HepG2 (cell line): Measurements from ENCODE around the gene PRSS21. TPM values are rescaled to one million over a fixed set of nuclear protein-coding genes. Genes with fewer than 3 reads are reported as not detected.

Experiments used
- BRD4 ChIP-seq: sonication (generic); formaldehyde crosslinking; IDR thresholded peaks from 2 replicates; pipeline ENCODE4 v1.4.0; 2020; ENCODE audit warnings: missing genetic modification reagents
- HMG20A ChIP-seq: IDR thresholded peaks from 2 replicates; pipeline ENCODE4 v1.6.1; 2016; ENCODE audit warnings: borderline replicate concordance
- HNRNPK ChIP-seq: fragments of 200-400 bp; formaldehyde crosslinking; IDR thresholded peaks from 2 replicates; pipeline ENCODE4 v1.6.1; 2018; ENCODE audit warnings: low read length, low read depth, moderate library complexity, mild to moderate bottlenecking; ENCODE audit not compliant: poor library complexity, severe bottlenecking
- JUN ChIP-seq: sonication (generic); formaldehyde crosslinking; IDR thresholded peaks from 2 replicates; pipeline ENCODE4 v1.4.0; 2020; ENCODE audit warnings: mild to moderate bottlenecking, missing genetic modification reagents
- KLF12 ChIP-seq: sonication (generic); formaldehyde crosslinking; IDR thresholded peaks from 2 replicates; pipeline ENCODE4 v1.4.0; 2020; ENCODE audit warnings: missing genetic modification reagents, borderline replicate concordance
- MED13 ChIP-seq: sonication (generic); formaldehyde crosslinking; IDR thresholded peaks from 2 replicates; pipeline ENCODE4 v1.5.0; 2020; ENCODE audit warnings: missing genetic modification reagents
- NR3C1 ChIP-seq: sonication (generic); formaldehyde crosslinking; IDR thresholded peaks from 2 replicates; pipeline ENCODE4 v1.4.0; 2020; ENCODE audit warnings: missing genetic modification reagents
- PHF8 ChIP-seq: sonication (generic); formaldehyde crosslinking; IDR thresholded peaks from 2 replicates; pipeline ENCODE4 v1.5.0; 2020; ENCODE audit warnings: missing genetic modification reagents
- SNRNP70 ChIP-seq: fragments of 200-400 bp; formaldehyde crosslinking; IDR thresholded peaks from 2 replicates; pipeline ENCODE4 v1.6.1; 2017; ENCODE audit warnings: mild to moderate bottlenecking, low read depth, low read length, moderate library complexity
- SRY ChIP-seq: sonication (generic); formaldehyde crosslinking; IDR thresholded peaks from 2 replicates; pipeline ENCODE4 v1.8.0; 2022; ENCODE audit warnings: mild to moderate bottlenecking, missing genetic modification reagents
- TSC22D2 ChIP-seq: sonication (generic); formaldehyde crosslinking; IDR thresholded peaks from 2 replicates; pipeline ENCODE4 v1.5.1; 2020; ENCODE audit warnings: missing genetic modification reagents, mild to moderate bottlenecking, borderline replicate concordance
- ZNF788 ChIP-seq: sonication (generic); formaldehyde crosslinking; IDR thresholded peaks from 2 replicates; pipeline ENCODE4 v1.5.0; 2020; ENCODE audit warnings: mild to moderate bottlenecking, missing genetic modification reagents, borderline replicate concordance
- polyA plus RNA-seq, 8 experiments: library from polyadenylated mRNA; depleted of rRNA in 3 of 8; stranded (reverse) in 7 of 8; unstranded in 1 of 8; fragments of >200 nt; fragmentation: Illumina TruSeq in 4 of 8; extraction: Trizol in 4 of 8; gene quantifications; 2 replicates each; pipeline versions ENCODE4 v1.2.1 to v1.2.3, GENCODE V29; 2011 to 2016; ENCODE audit warnings: low read depth in 4 of 8, missing spikeins in 1 of 8, mixed read lengths in 1 of 8; ENCODE audit not compliant: insufficient read depth in 1 of 8
- total RNA-seq, 5 experiments: library from RNA; depleted of rRNA; stranded (reverse); fragments of >200 nt; fragmentation: Illumina TruSeq; extraction: Trizol; gene quantifications; 2 replicates each; pipeline ENCODE4 v1.2.3, GENCODE V29; 2016; ENCODE audit warnings: low read depth in 1 of 5
- TF ChIP-seq, protein P1 (sequence below): sonication (generic); formaldehyde crosslinking; IDR thresholded peaks from 2 replicates; pipeline ENCODE4 v1.4.0; 2020; ENCODE audit warnings: low read depth, mild to moderate bottlenecking, missing genetic modification reagents
- TF ChIP-seq, protein P2 (sequence below): sonication (generic); formaldehyde crosslinking; IDR thresholded peaks from one replicate; pipeline ENCODE4 v1.5.1; 2020; ENCODE audit warnings: mild to moderate bottlenecking, missing genetic modification reagents; ENCODE audit errors: not compliant biosample characterization
- TF ChIP-seq, protein P3 (sequence below): sonication (generic); formaldehyde crosslinking; IDR thresholded peaks from 2 replicates; pipeline ENCODE4 v1.4.0; 2020; ENCODE audit warnings: mild to moderate bottlenecking, missing genetic modification reagents, borderline replicate concordance
- TF ChIP-seq, protein P4 (sequence below): sonication (generic); formaldehyde crosslinking; IDR thresholded peaks from 2 replicates; pipeline ENCODE4 v1.9.0; 2022; ENCODE audit warnings: missing genetic modification reagents, mild to moderate bottlenecking, borderline replicate concordance

The PRSS21 gene
- total and polyA plus RNA-seq, 2 of the 13 experiments (the other 11 are each of a cell fraction or from before 2014, with no cell fraction given), result not detected

DNA sequence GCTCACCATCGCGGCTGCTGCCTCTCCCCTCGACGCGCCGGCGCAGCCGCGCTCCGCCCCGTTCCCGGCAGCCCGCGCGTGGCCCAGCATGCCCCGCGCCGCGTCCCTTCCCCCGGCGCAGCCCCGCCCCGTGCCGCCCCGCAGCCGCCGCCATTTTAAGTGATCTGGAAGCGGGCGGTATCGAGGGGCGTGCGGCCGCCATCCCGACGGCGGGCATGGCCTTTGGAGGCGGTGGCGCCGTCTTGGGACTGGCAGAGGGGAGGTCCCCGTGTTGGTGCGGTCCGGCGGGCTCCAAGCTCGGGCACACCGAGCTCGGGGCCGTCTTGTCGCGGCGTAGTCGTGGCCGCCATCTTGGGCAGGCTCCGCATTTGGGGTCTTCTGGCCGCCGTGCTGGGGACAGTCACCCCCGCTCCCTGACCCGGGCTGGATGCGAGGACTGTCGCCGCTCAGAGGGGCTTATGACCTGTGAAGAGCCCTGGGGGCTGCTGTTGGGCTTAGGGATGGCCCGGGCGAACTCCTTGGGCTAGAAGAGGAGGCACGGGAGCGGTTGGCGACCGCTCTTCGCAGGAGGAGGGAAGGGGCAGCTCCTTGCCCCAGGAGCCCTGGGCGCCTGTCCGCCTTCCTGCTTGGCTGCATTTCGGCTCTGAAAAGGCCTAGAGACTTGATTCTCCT lies 39.7 kb upstream of the PRSS21 start, which contains the start of gene ELOB (continued):
- TF ChIP-seq, protein P1, sequence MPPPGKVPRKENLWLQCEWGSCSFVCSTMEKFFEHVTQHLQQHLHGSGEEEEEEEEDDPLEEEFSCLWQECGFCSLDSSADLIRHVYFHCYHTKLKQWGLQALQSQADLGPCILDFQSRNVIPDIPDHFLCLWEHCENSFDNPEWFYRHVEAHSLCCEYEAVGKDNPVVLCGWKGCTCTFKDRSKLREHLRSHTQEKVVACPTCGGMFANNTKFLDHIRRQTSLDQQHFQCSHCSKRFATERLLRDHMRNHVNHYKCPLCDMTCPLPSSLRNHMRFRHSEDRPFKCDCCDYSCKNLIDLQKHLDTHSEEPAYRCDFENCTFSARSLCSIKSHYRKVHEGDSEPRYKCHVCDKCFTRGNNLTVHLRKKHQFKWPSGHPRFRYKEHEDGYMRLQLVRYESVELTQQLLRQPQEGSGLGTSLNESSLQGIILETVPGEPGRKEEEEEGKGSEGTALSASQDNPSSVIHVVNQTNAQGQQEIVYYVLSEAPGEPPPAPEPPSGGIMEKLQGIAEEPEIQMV (CRISPR knock-in tag), result 0 out of 2 replicates have a peak, but pooled peaks have one; percentile 15
- TF ChIP-seq KLF12 (peak; percentile 59; the same call in 1 of the 2 replicates), TSC22D2 (CRISPR knock-in tag) (peak; percentile 79; the same call in 1 of the 2 replicates), BRD4 (peak; percentile 94), SRY (peak; percentile 59), ZNF788 (CRISPR knock-in tag) (peak; percentile 20; the same call in 1 of the 2 replicates), MED13 (CRISPR knock-in tag) (no peak), NR3C1 (CRISPR knock-in tag) (no peak), SNRNP70 (no peak), JUN (CRISPR knock-in tag) (no peak), PHF8 (CRISPR knock-in tag) (peak; percentile 93), HNRNPK (peak; percentile 12), HMG20A (CRISPR knock-in tag) (no peak)
- TF ChIP-seq, protein P2, sequence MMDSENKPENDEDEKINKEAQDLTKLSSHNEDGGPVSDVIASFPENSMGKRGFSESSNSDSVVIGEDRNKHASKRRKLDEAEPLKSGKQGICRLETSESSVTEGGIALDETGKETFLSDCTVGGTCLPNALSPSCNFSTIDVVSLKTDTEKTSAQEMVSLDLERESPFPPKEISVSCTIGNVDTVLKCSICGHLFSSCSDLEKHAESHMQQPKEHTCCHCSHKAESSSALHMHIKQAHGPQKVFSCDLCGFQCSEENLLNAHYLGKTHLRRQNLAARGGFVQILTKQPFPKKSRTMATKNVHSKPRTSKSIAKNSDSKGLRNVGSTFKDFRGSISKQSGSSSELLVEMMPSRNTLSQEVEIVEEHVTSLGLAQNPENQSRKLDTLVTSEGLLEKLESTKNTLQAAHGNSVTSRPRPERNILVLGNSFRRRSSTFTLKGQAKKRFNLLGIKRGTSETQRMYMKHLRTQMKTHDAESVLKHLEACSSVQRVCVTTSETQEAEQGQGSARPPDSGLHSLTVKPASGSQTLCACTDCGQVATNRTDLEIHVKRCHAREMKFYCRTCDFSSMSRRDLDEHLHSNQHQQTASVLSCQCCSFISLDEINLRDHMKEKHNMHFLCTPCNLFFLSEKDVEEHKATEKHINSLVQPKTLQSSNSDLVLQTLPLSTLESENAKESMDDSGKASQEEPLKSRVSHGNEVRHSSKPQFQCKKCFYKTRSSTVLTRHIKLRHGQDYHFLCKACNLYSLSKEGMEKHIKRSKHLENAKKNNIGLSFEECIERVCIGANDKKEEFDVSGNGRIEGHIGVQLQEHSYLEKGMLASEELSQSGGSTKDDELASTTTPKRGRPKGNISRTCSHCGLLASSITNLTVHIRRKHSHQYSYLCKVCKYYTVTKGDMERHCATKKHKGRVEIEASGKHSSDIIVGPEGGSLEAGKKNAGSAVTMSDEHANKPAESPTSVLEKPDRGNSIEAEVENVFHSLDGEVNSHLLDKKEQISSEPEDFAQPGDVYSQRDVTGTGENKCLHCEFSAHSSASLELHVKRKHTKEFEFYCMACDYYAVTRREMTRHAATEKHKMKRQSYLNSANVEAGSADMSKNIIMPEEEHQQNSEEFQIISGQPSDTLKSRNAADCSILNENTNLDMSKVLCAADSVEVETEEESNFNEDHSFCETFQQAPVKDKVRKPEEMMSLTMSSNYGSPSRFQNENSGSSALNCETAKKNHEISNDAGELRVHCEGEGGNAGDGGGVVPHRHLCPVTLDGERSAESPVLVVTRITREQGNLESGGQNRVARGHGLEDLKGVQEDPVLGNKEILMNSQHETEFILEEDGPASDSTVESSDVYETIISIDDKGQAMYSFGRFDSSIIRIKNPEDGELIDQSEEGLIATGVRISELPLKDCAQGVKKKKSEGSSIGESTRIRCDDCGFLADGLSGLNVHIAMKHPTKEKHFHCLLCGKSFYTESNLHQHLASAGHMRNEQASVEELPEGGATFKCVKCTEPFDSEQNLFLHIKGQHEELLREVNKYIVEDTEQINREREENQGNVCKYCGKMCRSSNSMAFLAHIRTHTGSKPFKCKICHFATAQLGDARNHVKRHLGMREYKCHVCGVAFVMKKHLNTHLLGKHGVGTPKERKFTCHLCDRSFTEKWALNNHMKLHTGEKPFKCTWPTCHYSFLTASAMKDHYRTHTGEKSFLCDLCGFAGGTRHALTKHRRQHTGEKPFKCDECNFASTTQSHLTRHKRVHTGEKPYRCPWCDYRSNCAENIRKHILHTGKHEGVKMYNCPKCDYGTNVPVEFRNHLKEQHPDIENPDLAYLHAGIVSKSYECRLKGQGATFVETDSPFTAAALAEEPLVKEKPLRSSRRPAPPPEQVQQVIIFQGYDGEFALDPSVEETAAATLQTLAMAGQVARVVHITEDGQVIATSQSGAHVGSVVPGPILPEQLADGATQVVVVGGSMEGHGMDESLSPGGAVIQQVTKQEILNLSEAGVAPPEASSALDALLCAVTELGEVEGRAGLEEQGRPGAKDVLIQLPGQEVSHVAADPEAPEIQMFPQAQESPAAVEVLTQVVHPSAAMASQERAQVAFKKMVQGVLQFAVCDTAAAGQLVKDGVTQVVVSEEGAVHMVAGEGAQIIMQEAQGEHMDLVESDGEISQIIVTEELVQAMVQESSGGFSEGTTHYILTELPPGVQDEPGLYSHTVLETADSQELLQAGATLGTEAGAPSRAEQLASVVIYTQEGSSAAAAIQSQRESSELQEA (CRISPR knock-in tag), result no peak
- TF ChIP-seq, protein P3, sequence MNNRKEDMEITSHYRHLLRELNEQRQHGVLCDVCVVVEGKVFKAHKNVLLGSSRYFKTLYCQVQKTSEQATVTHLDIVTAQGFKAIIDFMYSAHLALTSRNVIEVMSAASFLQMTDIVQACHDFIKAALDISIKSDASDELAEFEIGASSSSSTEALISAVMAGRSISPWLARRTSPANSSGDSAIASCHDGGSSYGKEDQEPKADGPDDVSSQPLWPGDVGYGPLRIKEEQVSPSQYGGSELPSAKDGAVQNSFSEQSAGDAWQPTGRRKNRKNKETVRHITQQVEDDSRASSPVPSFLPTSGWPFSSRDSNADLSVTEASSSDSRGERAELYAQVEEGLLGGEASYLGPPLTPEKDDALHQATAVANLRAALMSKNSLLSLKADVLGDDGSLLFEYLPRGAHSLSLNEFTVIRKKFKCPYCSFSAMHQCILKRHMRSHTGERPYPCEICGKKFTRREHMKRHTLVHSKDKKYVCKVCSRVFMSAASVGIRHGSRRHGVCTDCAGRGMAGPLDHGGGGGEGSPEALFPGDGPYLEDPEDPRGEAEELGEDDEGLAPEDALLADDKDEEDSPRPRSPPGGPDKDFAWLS, result no peak
- TF ChIP-seq, protein P4, sequence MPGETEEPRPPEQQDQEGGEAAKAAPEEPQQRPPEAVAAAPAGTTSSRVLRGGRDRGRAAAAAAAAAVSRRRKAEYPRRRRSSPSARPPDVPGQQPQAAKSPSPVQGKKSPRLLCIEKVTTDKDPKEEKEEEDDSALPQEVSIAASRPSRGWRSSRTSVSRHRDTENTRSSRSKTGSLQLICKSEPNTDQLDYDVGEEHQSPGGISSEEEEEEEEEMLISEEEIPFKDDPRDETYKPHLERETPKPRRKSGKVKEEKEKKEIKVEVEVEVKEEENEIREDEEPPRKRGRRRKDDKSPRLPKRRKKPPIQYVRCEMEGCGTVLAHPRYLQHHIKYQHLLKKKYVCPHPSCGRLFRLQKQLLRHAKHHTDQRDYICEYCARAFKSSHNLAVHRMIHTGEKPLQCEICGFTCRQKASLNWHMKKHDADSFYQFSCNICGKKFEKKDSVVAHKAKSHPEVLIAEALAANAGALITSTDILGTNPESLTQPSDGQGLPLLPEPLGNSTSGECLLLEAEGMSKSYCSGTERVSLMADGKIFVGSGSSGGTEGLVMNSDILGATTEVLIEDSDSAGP (CRISPR knock-in tag), result peak; percentile 54; the same call in 1 of the 2 replicates
